ENCODE results near the gene LZTR1.
A peak's percentile ranks its signal among the peaks of the same experiment; 100 is the strongest.
"Not testable (repeated sequence)": the region's sequence is repeated elsewhere in the genome, so short reads cannot be mapped to it uniquely, and the experiment has no call there.

Gene LZTR1

GRCh38 chr22:21032868-21033688 is 51.0 kb downstream of the LZTR1 start:
- Histone ChIP-seq H3K27me3 (ENCODE audit: low read depth) (no peaks in the 10 kb centered on the region; the same call in none of the 2 replicates), H3K4me3 (no peak overlapping the region), H3K4me1 (no peaks in the 10 kb centered on the region), H3K36me3 (replicated peaks) (no peaks in the 10 kb centered on the region), H3K9me3 (no peaks in the 10 kb centered on the region)
- no peak for DNase-seq (ENCODE audit: low spot score in 2 of 2)
- in situ Hi-C loops (cut with MboI; ENCODE audit: low sequenced_read_pairs) = no loop called here

GRCh38 chr22:21033895-21034294 is 51.8 kb downstream of the LZTR1 start:
- H3K9me3 ChIP-seq = no peaks in the 10 kb centered on the region
- no peaks in the 10 kb centered on the region for H3K36me3 ChIP-seq (replicated peaks)
- in situ Hi-C loops (cut with MboI; ENCODE audit: low sequenced_read_pairs) = no loop called here
- no peak for DNase-seq (ENCODE audit: low spot score in 2 of 2)
- no peaks in the 10 kb centered on the region for H3K4me1 ChIP-seq
- no peaks in the 10 kb centered on the region; the same call in none of the 2 replicates for H3K27me3 ChIP-seq (ENCODE audit: low read depth)
- no peak overlapping the region for H3K4me3 ChIP-seq

GRCh38 chr22:21034989-21035388 is 52.9 kb downstream of the LZTR1 start:
- in situ Hi-C loops (cut with MboI; ENCODE audit: low sequenced_read_pairs) = no loop called here
- H3K9me3 ChIP-seq = no peaks in the 10 kb centered on the region
- H3K4me1 ChIP-seq = no peaks in the 10 kb centered on the region
- no peaks in the 10 kb centered on the region; the same call in none of the 2 replicates for H3K27me3 ChIP-seq (ENCODE audit: low read depth)
- H3K36me3 ChIP-seq (replicated peaks) = no peaks in the 10 kb centered on the region
- H3K4me3 ChIP-seq = no peak overlapping the region
- DNase-seq (ENCODE audit: low spot score in 2 of 2) = no peak

- no peak for DNase-seq (ENCODE audit: low spot score in 2 of 2)
- Histone ChIP-seq H3K4me3 (no peak overlapping the region), H3K4me1 (no peaks in the 10 kb centered on the region), H3K9me3 (no peaks in the 10 kb centered on the region), H3K36me3 (replicated peaks) (no peaks in the 10 kb centered on the region), H3K27me3 (ENCODE audit: low read depth) (no peaks in the 10 kb centered on the region; the same call in 1 of the 2 replicates)
- in situ Hi-C loops (cut with MboI; ENCODE audit: low sequenced_read_pairs) = no loop called here
Observed at GRCh38 chr22:21038405-21038804, 56.3 kb downstream of the LZTR1 start.

GRCh38 chr22:21039158-21039557 is 57.1 kb downstream of the LZTR1 start:
- H3K27me3 ChIP-seq (ENCODE audit: low read depth); H3K4me1 ChIP-seq; H3K9me3 ChIP-seq; DNase-seq (ENCODE audit: low spot score in 2 of 2); H3K4me3 ChIP-seq; in situ Hi-C loops (cut with MboI; ENCODE audit: low sequenced_read_pairs); H3K36me3 ChIP-seq (replicated peaks): not testable (repeated sequence)

- in situ Hi-C loops (cut with MboI; ENCODE audit: low sequenced_read_pairs) = no loop called here
- H3K4me1 ChIP-seq = peaks cover 4% of the 10 kb centered on the region; the same call in 1 of the 2 replicates
- no peak for DNase-seq (ENCODE audit: low spot score in 2 of 2)
- H3K36me3 ChIP-seq (replicated peaks) = no peaks in the 10 kb centered on the region
- H3K9me3 ChIP-seq = no peaks in the 10 kb centered on the region
- no peaks in the 10 kb centered on the region for H3K27me3 ChIP-seq (ENCODE audit: low read depth)
- no peak overlapping the region for H3K4me3 ChIP-seq
Observed at GRCh38 chr22:21041937-21042336, 59.8 kb downstream of the LZTR1 start.

GRCh38 chr22:21042978-21043859 is 61.1 kb downstream of the LZTR1 start:
- Histone ChIP-seq H3K4me1 (peaks cover 4% of the 10 kb centered on the region; the same call in 1 of the 2 replicates), H3K4me3 (no peak overlapping the region), H3K36me3 (replicated peaks) (no peaks in the 10 kb centered on the region), H3K27me3 (ENCODE audit: low read depth) (no peaks in the 10 kb centered on the region), H3K9me3 (no peaks in the 10 kb centered on the region)
- DNase-seq (ENCODE audit: low spot score in 2 of 2) = no peak
- in situ Hi-C loops (cut with MboI; ENCODE audit: low sequenced_read_pairs) = no loop called here

- H3K9me3 ChIP-seq = no peaks in the 10 kb centered on the region
- H3K4me3 ChIP-seq = no peak overlapping the region
- no peak for DNase-seq (ENCODE audit: low spot score in 2 of 2)
- no peaks in the 10 kb centered on the region for H3K27me3 ChIP-seq (ENCODE audit: low read depth)
- no peaks in the 10 kb centered on the region for H3K36me3 ChIP-seq (replicated peaks)
- in situ Hi-C loops (cut with MboI; ENCODE audit: low sequenced_read_pairs) = no loop called here
- H3K4me1 ChIP-seq = peaks cover 4% of the 10 kb centered on the region; the same call in 1 of the 2 replicates
Observed at GRCh38 chr22:21043860-21044535, 61.9 kb downstream of the LZTR1 start.

GRCh38 chr22:21044931-21045584 is 63.0 kb downstream of the LZTR1 start:
- DNase-seq (ENCODE audit: low spot score in 2 of 2) = no peak
- H3K9me3 ChIP-seq = no peaks in the 10 kb centered on the region
- no peaks in the 10 kb centered on the region for H3K27me3 ChIP-seq (ENCODE audit: low read depth)
- in situ Hi-C loops (cut with MboI; ENCODE audit: low sequenced_read_pairs) = no loop called here
- H3K4me1 ChIP-seq = peaks cover 4% of the 10 kb centered on the region; the same call in 1 of the 2 replicates
- H3K4me3 ChIP-seq = no peak overlapping the region
- no peaks in the 10 kb centered on the region for H3K36me3 ChIP-seq (replicated peaks)

- no peaks in the 10 kb centered on the region for H3K36me3 ChIP-seq (replicated peaks)
- peaks cover 4% of the 10 kb centered on the region; the same call in 1 of the 2 replicates for H3K4me1 ChIP-seq
- peak within 1 kb of the TSS; percentile 41 for H3K4me3 ChIP-seq
- no peaks in the 10 kb centered on the region for H3K27me3 ChIP-seq (ENCODE audit: low read depth)
- H3K9me3 ChIP-seq = no peaks in the 10 kb centered on the region
- in situ Hi-C loops (cut with MboI; ENCODE audit: low sequenced_read_pairs) = no loop called here
- peak; percentile 88 to 96 for DNase-seq (ENCODE audit: low spot score in 2 of 2)
Observed at GRCh38 chr22:21045585-21046294, 63.6 kb downstream of the LZTR1 start, which contains the start of gene LRRC74B. LRRC74B (plus strand) TSS chr22:21045946; CDS start chr22:21045987, 41 bp downstream.

- no peak for DNase-seq (ENCODE audit: low spot score in 2 of 2)
- in situ Hi-C loops (cut with MboI; ENCODE audit: low sequenced_read_pairs) = no loop called here
- Histone ChIP-seq H3K27me3 (ENCODE audit: low read depth) (no peaks in the 10 kb centered on the region), H3K4me1 (peaks cover 4% of the 10 kb centered on the region; the same call in 1 of the 2 replicates), H3K9me3 (no peaks in the 10 kb centered on the region), H3K36me3 (replicated peaks) (no peaks in the 10 kb centered on the region), H3K4me3 (no peak overlapping the region)
Observed at GRCh38 chr22:21047035-21047661, 65.1 kb downstream of the LZTR1 start.

GRCh38 chr22:21047730-21048129 is 65.6 kb downstream of the LZTR1 start:
- in situ Hi-C loops (cut with MboI; ENCODE audit: low sequenced_read_pairs) = no loop called here
- peaks cover 4% of the 10 kb centered on the region; the same call in 1 of the 2 replicates for H3K4me1 ChIP-seq
- H3K27me3 ChIP-seq (ENCODE audit: low read depth) = no peaks in the 10 kb centered on the region
- no peaks in the 10 kb centered on the region for H3K36me3 ChIP-seq (replicated peaks)
- H3K9me3 ChIP-seq = no peaks in the 10 kb centered on the region
- DNase-seq (ENCODE audit: low spot score in 2 of 2) = no peak
- no peak overlapping the region for H3K4me3 ChIP-seq
